NCI-H1417 treated with DMSO at 0.1 percent for 48 hours (cell line): ENCODE results near the gene KCNT1.
"Not testable (repeated sequence)": the region's sequence is repeated elsewhere in the genome, so short reads cannot be mapped to it uniquely, and the experiment has no call there.

ENCODE experiments used
- DNase-seq: peaks from one replicate; lab custom pipeline; 2025; lab: John Stamatoyannopoulos, UW

KCNT1 gene

GRCh38 chr9:135672786-135673185, 29.2 kb upstream of the KCNT1 start:
- DNase-seq: not testable (repeated sequence)

GRCh38 chr9:135673941-135674340, 28.0 kb upstream of the KCNT1 start:
- no peak for DNase-seq

- no peak for DNase-seq
These were observed 27.0 kb upstream of the KCNT1 start for GRCh38 chr9:135674977-135675376.

GRCh38 chr9:135676891-135677290, 25.1 kb upstream of the KCNT1 start:
- no peak for DNase-seq

- no peak for DNase-seq
These were observed 24.3 kb upstream of the KCNT1 start for GRCh38 chr9:135677641-135678168.

GRCh38 chr9:135678236-135679017, 23.6 kb upstream of the KCNT1 start:
- DNase-seq: no peak

GRCh38 chr9:135680056-135680455, 21.9 kb upstream of the KCNT1 start:
- no peak for DNase-seq

GRCh38 chr9:135681161-135681560, 20.8 kb upstream of the KCNT1 start:
- DNase-seq: no peak

- DNase-seq: no peak
These were observed 18.5 kb upstream of the KCNT1 start for GRCh38 chr9:135683401-135684034.

- no peak for DNase-seq
These were observed 17.3 kb upstream of the KCNT1 start for GRCh38 chr9:135684691-135685090.

- no peak for DNase-seq
These were observed 14.8 kb upstream of the KCNT1 start for GRCh38 chr9:135687216-135687615.

GRCh38 chr9:135689011-135689410, 13.0 kb upstream of the KCNT1 start:
- no peak for DNase-seq

- no peak for DNase-seq
These were observed 11.0 kb upstream of the KCNT1 start for GRCh38 chr9:135690836-135691570.

- no peak for DNase-seq
These were observed 9.6 kb upstream of the KCNT1 start for GRCh38 chr9:135692410-135692809.

- DNase-seq: no peak
These were observed 8.7 kb upstream of the KCNT1 start for GRCh38 chr9:135693265-135693664.

GRCh38 chr9:135693771-135694170, 8.2 kb upstream of the KCNT1 start:
- no peak for DNase-seq

GRCh38 chr9:135694414-135694813, 7.6 kb upstream of the KCNT1 start:
- DNase-seq: no peak

GRCh38 chr9:135695036-135695435, 6.9 kb upstream of the KCNT1 start:
- no peak for DNase-seq

GRCh38 chr9:135695642-135696041, 6.3 kb upstream of the KCNT1 start:
- no peak for DNase-seq

- DNase-seq: no peak
These were observed 5.5 kb upstream of the KCNT1 start for GRCh38 chr9:135696446-135696845.

- DNase-seq: no peak
These were observed 4.8 kb upstream of the KCNT1 start for GRCh38 chr9:135697226-135697625.

GRCh38 chr9:135698236-135698635, 3.7 kb upstream of the KCNT1 start:
- DNase-seq: no peak

GRCh38 chr9:135698767-135699166, 3.2 kb upstream of the KCNT1 start:
- no peak for DNase-seq
